ENCODE measurements around the gene RSPH4A.
"Not testable (repeated sequence)": the region's sequence is repeated elsewhere in the genome, so short reads cannot be mapped to it uniquely, and the experiment has no call there.

The RSPH4A gene

DNA sequence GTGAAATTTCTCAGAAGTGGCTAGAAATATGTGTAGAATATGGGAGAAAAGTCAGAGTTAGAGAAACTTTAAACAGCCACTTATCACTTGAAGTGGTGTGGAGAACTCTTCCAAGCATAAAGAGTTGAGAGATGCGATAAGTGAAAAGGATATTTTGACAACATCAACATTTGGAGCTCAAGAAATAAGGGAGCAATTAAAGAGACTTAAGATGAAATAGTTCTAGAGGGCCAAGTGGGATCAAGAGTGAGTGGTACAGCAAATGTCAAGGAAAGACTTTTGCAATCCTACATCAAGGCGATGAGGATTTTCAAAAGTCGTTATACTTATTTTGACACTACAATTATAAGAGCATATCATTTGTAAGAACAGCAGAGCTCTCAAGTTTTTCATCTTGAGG lies 9.6 kb downstream of the RSPH4A start:
- no peak for DNase-seq (ENCODE audit: low read depth, low spot score)

DNA sequence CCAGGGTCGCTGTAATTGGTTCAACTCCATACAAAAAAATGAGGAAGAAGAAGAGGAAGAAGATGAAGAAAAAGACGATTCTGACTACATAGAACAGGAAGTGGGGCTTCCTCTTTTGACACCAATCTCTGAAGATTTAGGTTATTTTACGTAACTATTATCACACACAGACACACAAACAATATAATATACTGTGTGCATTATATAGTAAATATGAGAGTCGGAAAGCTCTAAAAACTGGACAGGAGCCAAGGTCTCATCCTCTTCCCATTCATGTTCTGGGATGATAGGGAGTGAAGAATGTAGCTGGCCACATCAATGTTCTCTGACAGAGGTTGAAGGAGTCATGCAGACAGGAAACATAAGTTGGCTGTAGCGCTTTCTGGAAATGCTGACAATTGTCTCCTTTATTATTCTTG lies 13.3 kb downstream of the RSPH4A start:
- no peak for DNase-seq (ENCODE audit: low read depth, low spot score)

DNA sequence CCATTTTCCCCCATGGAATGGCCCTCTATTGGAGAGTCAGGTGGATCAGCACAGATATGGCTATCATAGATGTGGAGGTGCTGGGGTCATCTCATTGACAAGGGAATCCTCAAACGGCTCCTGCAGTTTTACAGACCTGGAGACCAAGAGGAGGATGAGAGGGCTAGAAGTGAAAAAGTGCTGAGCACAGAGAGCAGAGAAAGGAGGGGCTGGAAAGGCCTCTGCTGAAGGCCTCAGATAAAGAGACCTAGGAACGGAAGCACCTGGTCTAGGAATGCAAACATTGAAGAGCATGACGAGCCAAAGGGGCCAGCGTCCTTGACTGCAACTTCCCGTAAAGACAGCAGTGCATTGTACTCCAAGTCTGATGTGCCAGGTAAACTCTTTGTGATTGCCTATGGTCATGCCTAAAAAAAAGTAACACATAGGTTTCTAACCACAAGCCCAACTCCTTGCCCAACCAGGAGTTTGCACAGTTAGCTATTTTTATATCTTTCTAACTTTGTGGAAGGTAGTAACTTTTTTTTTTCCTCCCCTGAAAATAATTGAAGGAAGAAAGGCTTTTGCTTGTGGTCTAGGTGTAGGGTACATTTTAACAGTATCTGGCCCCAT lies 15.2 kb downstream of the RSPH4A start:
- no peak for DNase-seq (ENCODE audit: low read depth, low spot score)

DNA sequence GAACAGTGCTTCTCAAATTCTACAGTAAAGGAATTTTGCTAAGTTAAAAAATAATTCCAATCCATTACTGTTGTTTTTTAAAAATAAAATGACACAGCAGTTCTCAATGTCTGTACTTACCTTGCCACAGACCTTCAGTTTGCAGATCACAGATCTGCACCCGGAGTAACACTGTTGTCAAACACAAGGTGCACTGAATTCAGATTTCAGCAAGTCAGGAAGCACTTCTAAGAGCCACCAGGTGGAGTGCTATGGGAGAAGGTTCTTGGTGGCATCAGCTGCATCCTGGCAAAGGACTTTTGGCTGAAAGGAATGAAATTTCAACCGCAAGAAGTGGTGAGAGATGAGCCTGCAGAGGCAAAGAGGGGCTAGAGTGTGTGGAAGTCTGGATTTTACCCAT lies 17.4 kb downstream of the RSPH4A start:
- no peak for DNase-seq (ENCODE audit: low read depth, low spot score)

DNA sequence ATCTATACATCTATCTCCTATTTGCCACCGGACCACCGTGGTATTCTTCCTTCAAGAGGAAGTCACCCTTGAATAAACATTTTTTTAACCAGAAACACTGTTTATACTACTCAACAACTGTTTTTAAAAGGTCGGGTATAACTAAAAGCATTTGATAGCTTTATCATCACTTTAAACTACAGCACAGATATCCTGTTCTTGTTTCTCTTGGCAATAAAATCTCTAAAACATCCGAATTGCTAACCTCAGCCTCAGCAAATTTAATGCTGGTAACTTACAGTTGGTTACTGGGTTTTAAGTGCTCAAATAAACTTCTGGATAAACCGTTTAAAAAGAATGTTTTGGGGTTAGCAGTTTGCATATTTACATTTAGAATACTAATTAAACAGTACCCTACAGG lies 31.9 kb downstream of the RSPH4A start:
- DNase-seq (ENCODE audit: low read depth, low spot score): no peak

DNA sequence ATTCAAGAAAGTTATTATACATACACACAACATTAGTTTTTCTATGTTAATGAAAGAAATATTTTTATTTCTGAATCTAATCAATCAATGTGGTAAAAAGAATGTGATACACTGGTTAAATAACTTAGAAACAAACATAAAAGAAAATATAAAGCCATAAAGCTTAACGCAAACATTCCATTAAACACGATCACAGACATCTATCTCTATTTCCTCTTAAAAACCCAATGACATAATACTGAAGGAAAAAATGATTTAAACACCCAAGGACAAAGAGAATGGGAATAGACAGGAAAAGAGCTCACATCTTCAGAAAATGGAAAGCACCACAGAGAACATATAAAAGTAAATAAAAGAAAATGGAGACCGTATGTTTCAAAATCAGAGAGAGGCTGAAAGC lies 32.9 kb downstream of the RSPH4A start:
- DNase-seq (ENCODE audit: low read depth, low spot score): no peak

DNA sequence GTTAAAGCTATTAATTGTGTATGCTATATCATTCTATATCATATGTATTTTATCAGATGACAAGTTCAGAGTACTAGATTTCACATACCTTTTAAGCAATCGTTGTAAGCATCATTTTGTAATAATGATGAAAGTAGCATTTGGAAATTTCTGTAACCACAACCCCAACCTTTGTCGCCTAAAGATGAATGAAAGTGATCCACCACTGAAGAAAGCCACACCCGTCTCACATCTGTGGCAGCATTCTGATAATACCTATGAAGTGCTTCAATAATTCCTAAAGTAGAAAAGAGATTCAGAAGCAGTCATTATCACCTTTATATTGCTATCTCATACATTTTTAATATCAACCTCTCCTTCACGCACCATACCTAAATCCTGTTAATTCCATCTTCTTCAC lies 35.6 kb downstream of the RSPH4A start:
- no peak for DNase-seq (ENCODE audit: low read depth, low spot score)

DNA sequence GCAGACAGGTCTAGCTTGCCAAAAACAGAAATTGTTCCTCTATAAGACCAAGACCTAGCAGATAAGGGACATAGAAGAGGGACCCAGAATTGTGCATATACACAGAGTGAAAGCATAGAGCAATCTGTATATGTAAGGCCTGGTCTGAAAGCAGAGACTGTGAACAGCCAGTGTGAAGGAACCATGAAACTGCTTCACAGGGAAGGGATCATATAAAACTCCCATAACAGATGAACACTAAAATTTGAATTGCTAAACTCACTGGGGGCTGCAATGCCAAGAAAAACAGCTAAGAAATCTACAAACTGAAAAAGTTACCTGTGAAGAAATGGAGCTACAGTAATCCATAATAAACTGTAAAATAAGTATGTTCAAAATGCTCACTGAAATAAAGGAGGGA lies 45.3 kb downstream of the RSPH4A start:
- no peak for DNase-seq (ENCODE audit: low read depth, low spot score)

DNA sequence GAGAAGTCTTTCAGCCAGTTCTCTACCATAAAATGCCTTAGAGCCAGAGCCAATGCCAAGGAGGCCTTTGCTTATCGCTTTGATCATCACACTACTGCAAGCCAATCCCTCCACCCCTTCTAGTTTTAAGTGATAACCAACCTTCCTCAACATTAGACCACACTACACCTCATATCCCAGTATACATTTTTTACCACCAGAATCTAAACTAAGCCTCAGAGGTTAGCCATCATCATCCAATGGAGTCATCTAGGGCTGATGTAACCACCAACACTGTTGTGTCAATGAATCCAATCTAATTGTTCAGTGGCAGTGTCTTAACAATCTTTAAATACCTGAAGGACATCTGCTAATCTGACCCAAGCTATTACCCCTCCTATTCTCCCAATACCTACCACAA lies 45.9 kb downstream of the RSPH4A start:
- no peak for DNase-seq (ENCODE audit: low read depth, low spot score)

DNA sequence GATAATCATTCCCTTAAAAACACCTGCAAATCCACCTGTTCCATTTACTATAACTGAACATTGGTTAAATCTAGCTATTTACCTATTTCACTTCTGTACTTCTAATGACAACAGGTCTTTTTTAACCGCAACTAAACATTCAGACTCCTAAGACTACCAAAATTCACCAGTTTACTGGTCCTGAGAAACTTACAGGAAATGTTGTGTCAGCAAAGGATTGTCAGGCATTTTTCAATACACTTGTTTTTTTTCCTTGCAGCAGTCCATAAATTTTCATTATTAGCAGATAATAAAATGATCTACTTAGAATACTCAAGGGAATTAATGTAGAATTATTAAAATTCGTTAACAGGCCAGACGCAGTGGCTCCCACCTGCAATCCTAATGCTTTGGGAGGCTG lies 47.0 kb downstream of the RSPH4A start:
- DNase-seq (ENCODE audit: low read depth, low spot score): no peak

DNA sequence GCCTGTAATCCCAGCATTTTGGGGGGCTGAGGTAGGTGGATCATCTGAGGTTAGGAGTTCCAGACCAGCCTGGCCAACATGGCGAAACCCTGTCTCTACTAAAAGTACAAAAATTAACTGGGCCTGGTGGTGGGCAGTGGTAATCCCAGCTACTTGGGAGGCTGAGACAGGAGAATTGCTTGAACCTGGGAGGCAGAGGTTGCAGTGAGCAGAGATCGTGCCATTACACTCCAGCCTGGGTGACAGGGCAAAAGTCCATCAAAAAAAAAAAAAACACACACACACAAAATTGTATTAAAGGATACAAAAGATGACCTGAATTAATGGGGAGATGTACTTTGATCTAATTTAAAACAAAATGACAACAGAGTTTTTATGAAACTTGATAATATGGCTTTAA lies 47.9 kb downstream of the RSPH4A start:
- DNase-seq (ENCODE audit: low read depth, low spot score): not testable (repeated sequence)

DNA sequence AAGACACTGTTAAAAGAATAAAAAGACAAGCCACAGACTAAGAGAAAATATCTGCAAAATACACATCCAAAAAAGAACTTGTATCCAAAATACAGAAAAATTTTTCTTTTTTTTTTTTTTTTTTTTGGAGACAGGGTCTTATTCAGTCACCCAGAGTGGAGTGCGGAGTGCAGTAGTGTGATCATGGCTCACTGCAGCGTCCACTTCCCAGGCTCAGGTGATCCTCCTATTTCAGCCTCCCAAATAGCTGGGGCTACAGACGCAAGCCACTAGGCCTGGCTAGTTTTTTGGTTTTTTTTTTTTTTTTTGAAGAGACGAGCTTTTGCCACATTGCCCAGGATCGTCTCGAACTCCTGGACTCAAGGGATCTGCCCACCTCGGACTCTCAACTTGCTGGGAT lies 49.2 kb downstream of the RSPH4A start:
- DNase-seq (ENCODE audit: low read depth, low spot score): no peak

DNA sequence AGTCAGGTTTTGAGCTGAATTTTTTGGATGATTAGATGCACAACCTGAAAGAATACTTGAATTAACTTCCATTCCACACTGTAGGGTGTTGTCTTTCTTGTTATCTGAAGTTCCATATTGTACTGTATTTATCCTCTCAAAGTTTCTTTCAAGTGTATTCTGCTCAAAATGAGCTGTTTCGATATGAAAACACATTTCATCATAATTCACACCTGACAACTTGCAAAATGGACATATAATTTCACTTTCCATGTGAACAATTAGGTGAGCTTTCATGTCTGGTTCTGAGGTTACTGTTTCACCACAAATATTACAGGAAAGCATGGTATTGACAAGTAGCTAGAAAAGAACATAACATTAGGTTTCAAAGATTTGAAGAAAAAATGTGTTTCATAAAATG lies 50.6 kb downstream of the RSPH4A start:
- no peak for DNase-seq (ENCODE audit: low read depth, low spot score)

DNA sequence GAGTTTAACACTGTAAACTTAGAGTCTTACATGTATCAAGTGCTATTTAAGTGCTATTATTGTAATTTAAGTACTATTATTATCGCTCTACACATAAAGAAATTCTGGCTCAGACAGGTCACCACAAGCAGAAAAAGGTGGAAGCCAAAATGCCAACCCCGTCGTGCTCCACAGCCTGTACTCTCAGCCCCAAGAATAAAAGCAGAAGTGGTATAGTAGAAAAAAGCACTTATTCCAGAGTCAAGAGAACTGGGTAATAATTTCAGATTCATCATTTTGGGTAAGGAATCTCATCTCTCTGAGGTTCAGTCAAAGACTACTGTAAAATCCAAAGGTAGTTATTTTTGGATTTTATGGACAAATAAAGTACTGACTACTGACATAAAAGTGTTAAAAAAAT lies 51.3 kb downstream of the RSPH4A start:
- DNase-seq (ENCODE audit: low read depth, low spot score): no peak

DNA sequence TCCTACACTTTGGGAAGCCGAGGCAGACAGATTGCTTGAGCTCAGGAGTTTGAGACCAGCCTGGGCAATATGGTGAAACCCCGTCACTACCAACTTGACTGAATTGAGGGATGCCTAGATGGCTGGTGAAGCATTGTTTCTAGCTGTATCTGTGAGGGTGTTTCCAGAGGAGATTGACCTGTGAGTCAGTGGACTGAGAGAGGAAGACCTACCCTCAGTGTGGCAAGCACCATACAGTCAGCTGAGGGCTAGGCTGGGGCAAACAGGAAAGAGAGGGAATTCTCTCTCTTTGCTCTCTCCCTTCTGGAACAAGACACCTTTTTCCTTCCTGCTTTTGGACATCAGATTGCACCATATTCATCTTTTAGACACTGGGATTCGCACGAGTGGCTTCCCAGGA lies 56.0 kb downstream of the RSPH4A start:
- DNase-seq (ENCODE audit: low read depth, low spot score): no peak

DNA sequence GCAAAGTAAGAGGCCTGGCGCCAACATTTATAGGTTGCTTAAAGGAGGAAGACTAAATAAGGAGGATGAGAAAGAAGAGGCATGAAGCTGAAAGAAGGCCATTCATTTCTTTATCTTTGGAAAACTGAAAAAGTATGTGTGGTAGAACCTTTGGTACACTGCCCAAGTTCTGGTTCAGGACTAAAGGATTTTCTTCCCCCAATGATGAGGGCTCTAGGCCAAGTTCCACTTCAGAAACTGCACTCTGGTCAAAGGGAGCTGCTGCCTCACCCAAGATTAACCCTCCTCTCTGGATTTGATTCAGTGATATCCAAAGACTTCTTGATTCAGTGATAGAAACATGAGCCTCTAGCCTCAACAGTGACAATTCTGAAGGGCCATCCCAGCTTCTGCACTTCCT lies 59.7 kb downstream of the RSPH4A start:
- no peak for DNase-seq (ENCODE audit: low read depth, low spot score)

DNA sequence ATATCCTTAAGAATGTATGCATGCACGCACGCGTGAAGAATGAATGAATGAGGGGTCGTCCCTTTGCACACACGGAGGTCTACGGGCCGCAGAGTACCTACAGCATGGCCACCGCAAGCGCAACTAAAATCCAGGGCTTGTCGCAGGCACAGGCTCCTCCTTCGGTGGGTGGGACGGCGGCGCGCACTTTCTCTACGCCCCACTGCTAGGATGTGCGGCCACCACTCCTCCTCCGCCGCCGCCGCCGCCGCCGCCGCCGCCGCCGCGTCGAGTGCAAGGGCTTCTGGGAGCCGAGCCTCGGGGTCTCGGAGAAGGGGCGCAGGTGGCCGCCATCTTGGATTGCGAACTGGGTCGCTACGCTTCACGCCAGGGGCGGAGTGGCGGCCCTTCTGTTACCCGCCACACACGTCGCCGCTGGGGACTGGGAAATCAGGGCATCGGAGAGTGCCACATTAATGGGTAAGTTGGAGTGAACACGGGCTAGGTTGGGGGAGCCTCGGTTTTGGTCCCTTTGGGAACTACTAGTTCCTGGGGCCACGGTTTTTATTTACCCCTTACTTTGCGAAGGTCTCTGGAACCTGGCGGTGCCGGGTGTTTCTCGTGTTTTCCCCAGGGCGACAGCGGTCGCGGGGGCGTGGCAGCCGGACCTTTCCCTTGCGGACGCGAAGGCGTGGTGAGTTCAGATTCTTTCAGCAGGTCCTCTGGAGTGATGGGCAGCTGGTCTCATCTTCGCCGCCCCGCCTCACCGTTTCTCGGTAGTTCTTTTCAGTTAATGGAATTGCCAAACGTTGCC lies 64.8 kb downstream of the RSPH4A start, which contains the start of gene KPNA5:
Gene KPNA5 (plus strand): TSS at position 332 of the 793 bp plus-strand sequence. CDS start 124 bp downstream, at position 456.
- peak; percentile 60 for DNase-seq (ENCODE audit: low read depth, low spot score)

DNA sequence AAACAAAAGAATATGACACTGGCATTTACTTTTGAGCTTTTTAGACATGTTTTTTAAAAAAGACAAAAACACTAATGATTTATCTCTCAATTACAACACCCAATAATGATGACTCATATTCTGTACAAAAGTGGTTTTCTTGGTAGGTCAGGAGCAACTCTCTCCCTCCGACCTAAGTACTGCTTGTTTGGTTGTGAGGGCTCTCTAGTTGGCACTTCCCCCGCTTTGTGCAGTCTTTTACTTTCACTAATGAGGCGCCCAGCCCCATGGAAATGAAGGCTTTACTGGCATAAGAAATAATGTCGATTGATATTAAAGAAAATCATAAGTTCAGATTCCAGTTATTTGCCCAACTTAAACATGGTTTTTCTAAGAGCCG lies 66.0 kb downstream of the RSPH4A start:
- DNase-seq (ENCODE audit: low read depth, low spot score): no peak
